Endothelial cell of umbilical vein (primary cell): ENCODE data around the gene FLRT3. TPM values are rescaled to one million over a fixed set of nuclear protein-coding genes. Genes with fewer than 3 reads are reported as not detected.

ENCODE experiments used
- BruUV-seq: library from RNA; stranded (reverse); fragments of 400-500 nt; replicated peaks from 2 replicates; lab custom pipeline; 2021; lab: Mats Ljungman, UMichigan
- CTCF ChIA-PET: fragments of 300-600, 350-600 bp; sonication (Branson Sonifier 250); formaldehyde crosslinking; loops from one replicate; lab custom pipeline; 2021; ENCODE audit warnings: antibody characterized with exemption, inconsistent platforms; lab: Charles Lee
- POLR2A ChIA-PET: fragments of 300-600, 350-600 bp; sonication (Branson Sonifier 250); formaldehyde crosslinking; loops from one replicate; lab custom pipeline; 2021; ENCODE audit warnings: antibody characterized with exemption, inconsistent platforms; lab: Charles Lee
- DNase-seq: peaks from one replicate; pipeline ENCODE4 v3.0.0-alpha.2; 2011; ENCODE audit warnings: low read depth, low spot score
- FAIRE-seq: peaks from 2 replicates; lab custom pipeline; 2011; peaks lifted over from hg19 to GRCh38; lab: Jason Lieb, UNC
- H2AFZ ChIP-seq: 2 replicates; pipeline ENCODE4 v1.6.0; 2012; ENCODE audit warnings: low read depth, low read length, control low read depth, inconsistent platforms
- H3K27ac ChIP-seq: 2 replicates; pipeline ENCODE4 v1.5.1; 2011; ENCODE audit warnings: low read depth, mild to moderate bottlenecking, control low read depth, low read length, moderate library complexity; ENCODE audit not compliant: insufficient read depth
- H3K27me3 ChIP-seq, 2 experiments: 2 replicates each; pipeline versions ENCODE4 v1.6.0 to v1.6.1; 2011; ENCODE audit warnings: low read length in 2 of 2, mixed read lengths in 1 of 2; ENCODE audit not compliant: control insufficient read depth in 2 of 2, insufficient read depth in 2 of 2
- H3K36me3 ChIP-seq, 2 experiments: 2 replicates in 1 of 2; 3 replicates in 1 of 2; pipeline ENCODE4 v1.5.1; 2011; ENCODE audit warnings: low read length in 2 of 2, mild to moderate bottlenecking in 1 of 2, moderate library complexity in 1 of 2; ENCODE audit not compliant: control insufficient read depth in 2 of 2, insufficient read depth in 2 of 2; ENCODE audit errors: extremely low read depth in 1 of 2
- H3K4me1 ChIP-seq: 3 replicates; pipeline ENCODE4 v1.5.1; 2011; ENCODE audit warnings: mild to moderate bottlenecking, low read length; ENCODE audit not compliant: control insufficient read depth, insufficient read depth; ENCODE audit errors: extremely low read depth
- H3K4me2 ChIP-seq: 2 replicates; pipeline ENCODE4 v1.6.1; 2011; ENCODE audit warnings: low read length, control low read depth, mixed read lengths; ENCODE audit not compliant: insufficient read depth
- H3K4me3 ChIP-seq, 3 experiments: fragments of 200-600 bp in 1 of 3; sonication (generic), shearing (Covaris generic) in 1 of 3; replicated peaks in 1 of 3; 2 replicates each; pipeline ENCODE4 v1.5.1; 2011 to 2016; ENCODE audit warnings: control low read depth in 3 of 3, low read length in 3 of 3, mild to moderate bottlenecking in 2 of 3, inconsistent platforms in 1 of 3, low read depth in 1 of 3, moderate library complexity in 1 of 3; ENCODE audit not compliant: insufficient read depth in 1 of 3
- H3K79me2 ChIP-seq: 2 replicates; pipeline ENCODE4 v1.6.0; 2012; ENCODE audit warnings: low read length, inconsistent platforms; ENCODE audit not compliant: control insufficient read depth, insufficient read depth
- H3K9ac ChIP-seq: replicated peaks from 2 replicates; pipeline ENCODE3; 2011; ENCODE audit warnings: low read length, control low read depth; ENCODE audit not compliant: insufficient read depth; ENCODE audit errors: extremely low read depth
- H3K9me1 ChIP-seq: replicated peaks from 3 replicates; pipeline ENCODE4 v1.6.0; 2011; ENCODE audit warnings: mild to moderate bottlenecking, low read length; ENCODE audit not compliant: control insufficient read depth, insufficient read depth; ENCODE audit errors: extremely low read depth
- H3K9me3 ChIP-seq: replicated peaks from 2 replicates; pipeline ENCODE4 v1.5.1; 2012; ENCODE audit warnings: low read length, inconsistent platforms; ENCODE audit not compliant: control insufficient read depth, insufficient read depth
- H4K20me1 ChIP-seq: replicated peaks from 2 replicates; pipeline ENCODE3; 2011; ENCODE audit warnings: mild to moderate bottlenecking, low read length; ENCODE audit not compliant: control insufficient read depth, insufficient read depth; ENCODE audit errors: extremely low read depth
- EZH2 ChIP-seq: IDR thresholded peaks from 2 replicates; pipeline ENCODE4 v1.6.1; 2012; ENCODE audit warnings: borderline replicate concordance, low read depth, mild to moderate bottlenecking, moderate library complexity, low read length, inconsistent platforms; ENCODE audit not compliant: severe bottlenecking
- FOS ChIP-seq: IDR thresholded peaks from 2 replicates; pipeline ENCODE4 v1.6.1; 2011; ENCODE audit warnings: mild to moderate bottlenecking, low read length, moderate library complexity, borderline replicate concordance; ENCODE audit not compliant: insufficient read depth
- GATA2 ChIP-seq: IDR thresholded peaks from 2 replicates; pipeline ENCODE4 v1.7.0; 2011; ENCODE audit warnings: low read depth, mild to moderate bottlenecking, moderate library complexity, mixed read lengths, low read length; ENCODE audit not compliant: insufficient read length, insufficient read depth
- JUN ChIP-seq: IDR thresholded peaks from 2 replicates; pipeline ENCODE4 v1.6.1; 2011; ENCODE audit warnings: borderline replicate concordance, low read depth; ENCODE audit not compliant: insufficient read length, insufficient read depth
- MYC ChIP-seq: IDR thresholded peaks from one replicate; pipeline ENCODE4 v1.6.1; 2011; ENCODE audit warnings: mild to moderate bottlenecking, low read depth, low read length
- POLR2A ChIP-seq: IDR thresholded peaks from 2 replicates; pipeline ENCODE4 v1.6.1; 2012; ENCODE audit warnings: low read depth, mild to moderate bottlenecking, control low read depth, low read length
- POLR2AphosphoS5 ChIP-seq: IDR thresholded peaks from 2 replicates; pipeline ENCODE4 v1.6.1; 2012; ENCODE audit warnings: low read depth, mild to moderate bottlenecking, control low read depth, low read length, moderate library complexity; ENCODE audit not compliant: insufficient read depth
- dilution Hi-C: fragments of 300-500 bp; cut with MboI; formaldehyde crosslinking; loops from one replicate; pipeline ENCODE4 v1.15.0; 2019; ENCODE audit warnings: low sequenced_read_pairs; ENCODE audit not compliant: extremely low pct_ligation_motif_present
- intact Hi-C: fragments of 100-400 bp; cut with micrococcal nuclease; formaldehyde crosslinking; loops from one replicate; pipeline ENCODE4 v1.10.0; 2022
- polyA plus RNA-seq, 4 experiments: library from polyadenylated mRNA; depleted of rRNA in 3 of 4; stranded (reverse) in 3 of 4; unstranded in 1 of 4; fragments of >200 nt; gene quantifications; 2 replicates each; pipeline versions ENCODE4 v1.2.1 to v1.2.3, GENCODE V29; 2011 to 2012; ENCODE audit warnings: missing spikeins in 1 of 4
- total RNA-seq: library from RNA; stranded (reverse); gene quantifications from 2 replicates; pipeline ENCODE4 v1.2.3, GENCODE V29; 2021
- TF ChIP-seq, protein P1 (sequence below): IDR thresholded peaks from 2 replicates; pipeline ENCODE4 v1.6.1; 2011; ENCODE audit not compliant: insufficient read depth, insufficient read length
- TF ChIP-seq, protein P2 (sequence below), 2 donors: IDR thresholded peaks; 1 replicate in 1 of 2; 2 replicates in 1 of 2; pipeline ENCODE4 v1.5.1; 2011; ENCODE audit warnings: low read length in 2 of 2, mild to moderate bottlenecking in 2 of 2, moderate library complexity in 2 of 2, control low read depth in 1 of 2, inconsistent platforms in 1 of 2, low read depth in 1 of 2; ENCODE audit not compliant: insufficient read depth in 1 of 2; ENCODE audit errors: extremely low read depth in 1 of 2

Gene FLRT3
- total and polyA plus RNA-seq, 2 donors (not counting 3 experiments of a cell fraction or from before 2014, with no cell fraction given), result 0.06 to 0.13 TPM

DNA sequence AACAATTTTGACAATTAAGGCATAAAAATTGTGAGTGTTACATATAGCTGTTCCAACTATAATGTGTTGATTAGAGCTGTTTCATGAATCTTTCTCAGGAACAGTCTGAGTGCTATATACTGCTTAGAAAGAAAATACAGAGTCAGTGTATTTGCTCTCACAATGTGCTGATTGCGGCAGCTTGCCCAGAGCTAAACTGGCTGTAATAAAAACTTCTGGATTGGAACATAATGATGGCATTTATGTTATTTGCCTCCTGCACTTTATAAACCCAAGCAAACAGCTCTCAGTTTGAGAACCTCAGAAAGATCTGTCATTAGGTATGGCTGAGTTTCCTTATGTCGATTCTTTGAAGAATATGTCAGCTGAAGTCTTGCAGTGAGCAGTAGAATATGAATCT lies 29.5 kb downstream of the FLRT3 start:
- ChIA-PET CTCF (interaction anchor here (0.8 to 1.1 kb wide), 2 partner anchors 8 to 14 kb away, joined by 3 read pairs; no protein-coding TSS in a partner anchor), POLR2A (no interaction called here)
- Histone ChIP-seq H3K4me1 (no peaks in the 10 kb centered on the region), H3K27ac (no peak overlapping the region), H2AFZ (no peak overlapping the region), H3K36me3 (no peaks in the 10 kb centered on the region), H3K27me3 (no peaks in the 10 kb centered on the region), H3K9me1 (no peaks in the 10 kb centered on the region), H3K79me2 (no peaks in the 10 kb centered on the region), H3K9me3 (no peaks in the 10 kb centered on the region), H3K9ac (no peak overlapping the region), H3K4me2 (no peak overlapping the region), H3K4me3 (no peak overlapping the region), H4K20me1 (no peaks in the 10 kb centered on the region)
- TF ChIP-seq, protein P1, sequence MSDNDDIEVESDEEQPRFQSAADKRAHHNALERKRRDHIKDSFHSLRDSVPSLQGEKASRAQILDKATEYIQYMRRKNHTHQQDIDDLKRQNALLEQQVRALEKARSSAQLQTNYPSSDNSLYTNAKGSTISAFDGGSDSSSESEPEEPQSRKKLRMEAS, result no peak
- no peak for TF ChIP-seq POLR2A
- TF ChIP-seq POLR2AphosphoS5, result no peak
- no peak for TF ChIP-seq FOS
- TF ChIP-seq MYC, result no peak
- TF ChIP-seq JUN, result no peak
- TF ChIP-seq GATA2, result no peak
- TF ChIP-seq, protein P2, sequence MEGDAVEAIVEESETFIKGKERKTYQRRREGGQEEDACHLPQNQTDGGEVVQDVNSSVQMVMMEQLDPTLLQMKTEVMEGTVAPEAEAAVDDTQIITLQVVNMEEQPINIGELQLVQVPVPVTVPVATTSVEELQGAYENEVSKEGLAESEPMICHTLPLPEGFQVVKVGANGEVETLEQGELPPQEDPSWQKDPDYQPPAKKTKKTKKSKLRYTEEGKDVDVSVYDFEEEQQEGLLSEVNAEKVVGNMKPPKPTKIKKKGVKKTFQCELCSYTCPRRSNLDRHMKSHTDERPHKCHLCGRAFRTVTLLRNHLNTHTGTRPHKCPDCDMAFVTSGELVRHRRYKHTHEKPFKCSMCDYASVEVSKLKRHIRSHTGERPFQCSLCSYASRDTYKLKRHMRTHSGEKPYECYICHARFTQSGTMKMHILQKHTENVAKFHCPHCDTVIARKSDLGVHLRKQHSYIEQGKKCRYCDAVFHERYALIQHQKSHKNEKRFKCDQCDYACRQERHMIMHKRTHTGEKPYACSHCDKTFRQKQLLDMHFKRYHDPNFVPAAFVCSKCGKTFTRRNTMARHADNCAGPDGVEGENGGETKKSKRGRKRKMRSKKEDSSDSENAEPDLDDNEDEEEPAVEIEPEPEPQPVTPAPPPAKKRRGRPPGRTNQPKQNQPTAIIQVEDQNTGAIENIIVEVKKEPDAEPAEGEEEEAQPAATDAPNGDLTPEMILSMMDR (IDR thresholded peaks at IDR 0.05; ENCODE audit: extremely low read depth in 1 of 2, insufficient read depth in 1 of 2, low read depth in 1 of 2, low read length in 2 of 2), result no peak
- no peak for TF ChIP-seq EZH2
- dilution Hi-C loops (no loop called here), intact Hi-C loops (no loop called here)
- FAIRE-seq, result no peak
- DNase-seq, result no peak
- no TSS peak for BruUV-seq
